ENCODE data around the gene LITAFD.
"Not testable (repeated sequence)": the region's sequence is repeated elsewhere in the genome, so short reads cannot be mapped to it uniquely, and the experiment has no call there.

The LITAFD gene

GRCh38 chr16:8898660-8899318, 16.6 kb downstream of the LITAFD start:
- DNase-seq: no peak

GRCh38 chr16:8899709-8900317, 17.7 kb downstream of the LITAFD start:
- DNase-seq: no peak

- no peak for DNase-seq
These were observed 18.2 kb downstream of the LITAFD start for GRCh38 chr16:8900343-8900742.

- DNase-seq: no peak
These were observed 19.2 kb downstream of the LITAFD start for GRCh38 chr16:8901320-8901861.

- no peak for DNase-seq
These were observed 20.9 kb downstream of the LITAFD start for GRCh38 chr16:8903004-8903403.

- no peak for DNase-seq
These were observed 21.9 kb downstream of the LITAFD start for GRCh38 chr16:8904018-8904430.

- no peak for DNase-seq
These were observed 23.1 kb downstream of the LITAFD start for GRCh38 chr16:8905168-8905762.

GRCh38 chr16:8905795-8906591, 23.8 kb downstream of the LITAFD start:
- DNase-seq: no peak

- DNase-seq: no peak
These were observed 24.9 kb downstream of the LITAFD start for GRCh38 chr16:8907096-8907495.

- no peak for DNase-seq
These were observed 26.8 kb downstream of the LITAFD start for GRCh38 chr16:8908810-8909468.

GRCh38 chr16:8910811-8911210, 28.7 kb downstream of the LITAFD start:
- no peak for DNase-seq

GRCh38 chr16:8912793-8913192, 30.6 kb downstream of the LITAFD start:
- DNase-seq: no peak

- DNase-seq: no peak
These were observed 31.9 kb downstream of the LITAFD start for GRCh38 chr16:8914098-8914497.

- DNase-seq: no peak
These were observed 33.7 kb downstream of the LITAFD start for GRCh38 chr16:8915722-8916301.

- DNase-seq: no peak
These were observed 34.5 kb downstream of the LITAFD start for GRCh38 chr16:8916541-8917225.

GRCh38 chr16:8917336-8917735, 35.2 kb downstream of the LITAFD start:
- DNase-seq: not testable (repeated sequence)

GRCh38 chr16:8919089-8919933, 37.2 kb downstream of the LITAFD start:
- no peak for DNase-seq

GRCh38 chr16:8919934-8920462, 37.8 kb downstream of the LITAFD start:
- peak; percentile 19 for DNase-seq

- DNase-seq: no peak
These were observed 38.6 kb downstream of the LITAFD start for GRCh38 chr16:8920645-8921346.
